Adrenal gland (tissue), 12 donors: ENCODE measurements around the gene CERCAM. TPM values are rescaled to one million over a fixed set of nuclear protein-coding genes. Genes with fewer than 3 reads are reported as not detected.

Experiments
- DNase-seq, 7 donors: peaks; one replicate each; pipeline ENCODE4 v3.0.0-alpha.2; 2019 to 2020
- H3K27ac ChIP-seq, 5 donors: fragments of 200-600 bp; sonication (generic) in 4 of 5; 1 replicate in 3 of 5; 2 replicates in 2 of 5; pipeline versions ENCODE4 v1.5.1 to v1.8.0; 2016 to 2020; ENCODE audit warnings: mild to moderate bottlenecking in 1 of 5
- H3K27me3 ChIP-seq: fragments of 200-600 bp; 2 replicates; pipeline ENCODE4 v1.8.0; 2021
- H3K36me3 ChIP-seq, 2 donors: fragments of 200-600 bp; replicated peaks in 1 of 2; 1 replicate in 1 of 2; 2 replicates in 1 of 2; pipeline versions ENCODE4 v1.5.1 to v1.8.0; 2018 to 2022
- H3K4me1 ChIP-seq, 2 donors: fragments of 200-600 bp; replicated peaks in 1 of 2; 1 replicate in 1 of 2; 2 replicates in 1 of 2; pipeline versions ENCODE4 v1.5.1 to v1.8.0; 2018 to 2021
- H3K4me3 ChIP-seq, 4 donors: fragments of 200-600 bp; sonication (generic) in 3 of 4; one replicate each; pipeline ENCODE4 v1.5.1; 2016 to 2018
- H3K9me3 ChIP-seq, 3 donors: fragments of 200-600 bp; sonication (generic) in 1 of 3; replicated peaks in 1 of 3; 1 replicate in 2 of 3; 2 replicates in 1 of 3; pipeline versions ENCODE4 v1.5.1 to v1.8.0; 2016 to 2021
- POLR2A ChIP-seq, 2 donors: fragments of 450-650 bp; IDR thresholded peaks; one replicate each; pipeline ENCODE4 v1.6.1; 2017; ENCODE audit warnings: antibody characterized with exemption in 2 of 2, mild to moderate bottlenecking in 2 of 2, moderate library complexity in 1 of 2
- WGBS, 4 donors: extraction: QIAGEN DNeasy Blood & Tissue Kit in 2 of 4; methylation state at CpG; one replicate each; pipeline versions ENCODE4 v1.1.5 to v1.1.7; 2013 to 2017; 5-methylcytosine and 5-hydroxymethylcytosine counted together
- intact Hi-C, 2 donors: fragments of 100-400 bp; cut with DNase I; formaldehyde crosslinking; loops; one replicate each; pipeline versions ENCODE4 v1.14.1 to v1.15.0; 2022 to 2023
- polyA plus RNA-seq, 3 donors: library from polyadenylated mRNA; stranded (reverse); fragments of 200-250 nt in 2 of 3; fragments of 350-450 nt in 1 of 3; fragmentation: Illumina TruSeq in 1 of 3; extraction: RNeasy Lipid Tissue Mini Kit (QIAGEN cat#74804) in 1 of 3; gene quantifications; one replicate each; pipeline ENCODE4 v1.2.3, GENCODE V29; 2013 to 2014
- total RNA-seq, 9 donors: library from RNA; depleted of rRNA in 4 of 9; stranded (reverse); fragments of >200 nt in 4 of 9; fragments of 120-200 nt in 1 of 9; fragmentation: NEBNext Ultra II Directional in 1 of 9; extraction: Animal tissue kit (Norgen Biotek cat#: 25700) in 1 of 9; gene quantifications; one replicate each; pipeline versions ENCODE4 v1.1.0 to v1.2.4, GENCODE V29; 2013 to 2023
- TF ChIP-seq, protein P1 (sequence below), 6 experiments: fragments of 450-650 bp in 4 of 6; fragments of 200-600 bp in 2 of 6; sonication (generic) in 1 of 6; IDR thresholded peaks; 1 replicate in 5 of 6; 2 replicates in 1 of 6; pipeline versions ENCODE4 v1.5.1 to v1.8.0; 2016 to 2021; ENCODE audit warnings: antibody characterized with exemption in 6 of 6, mild to moderate bottlenecking in 2 of 6, moderate library complexity in 1 of 6
- donor health status: healthy with polysubstance abuse.
- donor health status: Bipolar disorder and iron deficiency.
- donor health status: DM: yes; HTN: yes; CAD: no.
- donor health status: DM: no; HTN: no; CAD: no.
- donor health status: DM: no; HTN: no; CAD: no.
- donor health status: DM: yes; HTN: yes; CAD: no.

CERCAM gene
- total and polyA plus RNA-seq, 12 donors, result 5.1 to 43.5 (median 16.7) TPM

DNA sequence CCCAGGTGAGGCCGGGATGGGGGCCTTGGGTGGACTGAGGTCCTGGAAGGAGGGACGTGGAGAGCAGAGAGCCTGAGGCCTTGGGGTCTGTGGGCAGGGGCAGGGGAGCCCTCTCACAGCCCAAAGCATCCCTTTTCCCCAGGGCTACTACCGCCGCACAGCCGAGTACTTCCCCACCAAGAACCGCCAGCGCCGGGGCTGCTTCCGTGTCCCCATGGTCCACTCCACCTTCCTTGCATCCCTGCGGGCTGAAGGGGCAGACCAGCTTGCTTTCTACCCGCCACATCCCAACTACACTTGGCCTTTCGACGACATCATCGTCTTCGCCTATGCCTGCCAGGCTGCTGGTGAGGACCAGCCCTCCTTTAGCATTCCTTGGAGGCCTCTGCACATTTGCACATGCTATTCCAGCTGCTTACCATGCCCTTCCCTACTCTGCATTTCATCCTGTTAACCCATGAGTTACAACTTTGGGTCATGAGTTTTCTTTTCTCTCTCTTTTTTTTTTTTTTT lies 3.7 kb downstream of the CERCAM start:
- no peak for DNase-seq
- intact Hi-C loops, result no loop called here

DNA sequence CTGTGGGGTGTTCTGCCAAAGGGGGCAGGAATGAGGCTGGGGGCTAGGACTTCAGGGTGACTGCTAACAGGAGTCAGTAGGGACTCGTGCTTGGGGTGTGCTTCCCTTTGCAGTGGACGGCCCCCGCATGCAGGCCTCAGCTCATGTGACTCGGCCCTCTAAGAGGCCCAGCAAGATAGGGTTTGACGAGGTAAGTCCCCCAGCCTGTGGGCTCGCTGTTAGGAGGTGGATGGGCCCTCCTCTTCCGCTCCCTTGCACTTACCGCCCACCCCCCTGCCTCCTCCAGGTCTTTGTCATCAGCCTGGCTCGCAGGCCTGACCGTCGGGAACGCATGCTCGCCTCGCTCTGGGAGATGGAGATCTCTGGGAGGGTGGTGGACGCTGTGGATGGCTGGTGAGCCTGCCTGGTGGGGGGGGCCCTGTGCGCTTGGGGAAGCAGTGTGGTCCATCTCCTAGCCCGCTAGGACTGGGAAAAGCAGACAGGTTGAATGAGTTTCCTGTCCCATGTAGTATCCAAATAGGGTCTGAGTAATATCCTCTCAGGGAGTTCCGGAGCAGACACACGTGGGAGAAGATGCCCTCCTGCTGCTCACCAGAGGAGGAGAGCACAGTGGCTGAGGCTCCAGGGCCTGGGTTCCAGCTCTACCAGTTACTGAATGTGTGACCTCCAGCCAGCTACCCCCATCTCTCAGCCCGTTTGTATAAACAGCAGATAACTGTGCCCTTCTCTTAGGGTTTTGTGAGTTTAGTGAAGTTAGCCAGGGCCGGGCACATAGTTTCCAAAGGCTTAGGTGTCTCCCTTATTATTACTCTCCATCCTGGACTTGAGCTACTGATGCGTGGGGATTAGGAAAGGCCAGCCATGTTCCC lies 8.2 kb downstream of the CERCAM start:
- no peak overlapping the region for H3K4me3 ChIP-seq
- intact Hi-C loops, result no loop called here
- no peak for DNase-seq
- no peaks in the 10 kb centered on the region for H3K27me3 ChIP-seq
- WGBS, 4 donors, result 84 to 91% (median 86%) methylated on average over 11 to 22 of the region's 22 CpGs
- H3K9me3 ChIP-seq, result no peaks in the 10 kb centered on the region
- TF ChIP-seq POLR2A (IDR thresholded peaks at IDR 0.05), result no peak
- TF ChIP-seq, protein P1, sequence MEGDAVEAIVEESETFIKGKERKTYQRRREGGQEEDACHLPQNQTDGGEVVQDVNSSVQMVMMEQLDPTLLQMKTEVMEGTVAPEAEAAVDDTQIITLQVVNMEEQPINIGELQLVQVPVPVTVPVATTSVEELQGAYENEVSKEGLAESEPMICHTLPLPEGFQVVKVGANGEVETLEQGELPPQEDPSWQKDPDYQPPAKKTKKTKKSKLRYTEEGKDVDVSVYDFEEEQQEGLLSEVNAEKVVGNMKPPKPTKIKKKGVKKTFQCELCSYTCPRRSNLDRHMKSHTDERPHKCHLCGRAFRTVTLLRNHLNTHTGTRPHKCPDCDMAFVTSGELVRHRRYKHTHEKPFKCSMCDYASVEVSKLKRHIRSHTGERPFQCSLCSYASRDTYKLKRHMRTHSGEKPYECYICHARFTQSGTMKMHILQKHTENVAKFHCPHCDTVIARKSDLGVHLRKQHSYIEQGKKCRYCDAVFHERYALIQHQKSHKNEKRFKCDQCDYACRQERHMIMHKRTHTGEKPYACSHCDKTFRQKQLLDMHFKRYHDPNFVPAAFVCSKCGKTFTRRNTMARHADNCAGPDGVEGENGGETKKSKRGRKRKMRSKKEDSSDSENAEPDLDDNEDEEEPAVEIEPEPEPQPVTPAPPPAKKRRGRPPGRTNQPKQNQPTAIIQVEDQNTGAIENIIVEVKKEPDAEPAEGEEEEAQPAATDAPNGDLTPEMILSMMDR (IDR thresholded peaks at IDR 0.05), result no peak
- H3K4me1 ChIP-seq, result no peaks in the 10 kb centered on the region
- H3K36me3 ChIP-seq, result no peaks in the 10 kb centered on the region
- no peak overlapping the region for H3K27ac ChIP-seq

More for the DNA sequence above, 3.7 kb downstream of the CERCAM start:
- TF ChIP-seq, protein P1 (IDR thresholded peaks at IDR 0.05), result no peak
- no peak for TF ChIP-seq POLR2A (IDR thresholded peaks at IDR 0.05)
- H3K27me3 ChIP-seq, result no peaks in the 10 kb centered on the region
- WGBS, 4 donors, result 96 to 98% (median 96%) methylated on average over 15 of the region's 15 CpGs
- no peaks in the 10 kb centered on the region for H3K36me3 ChIP-seq
- no peak overlapping the region for H3K27ac ChIP-seq
- peaks cover 0 to 8% of the 10 kb centered on the region in 2 donors for H3K4me1 ChIP-seq
- H3K4me3 ChIP-seq, result no peak overlapping the region
- no peaks in the 10 kb centered on the region for H3K9me3 ChIP-seq

DNA sequence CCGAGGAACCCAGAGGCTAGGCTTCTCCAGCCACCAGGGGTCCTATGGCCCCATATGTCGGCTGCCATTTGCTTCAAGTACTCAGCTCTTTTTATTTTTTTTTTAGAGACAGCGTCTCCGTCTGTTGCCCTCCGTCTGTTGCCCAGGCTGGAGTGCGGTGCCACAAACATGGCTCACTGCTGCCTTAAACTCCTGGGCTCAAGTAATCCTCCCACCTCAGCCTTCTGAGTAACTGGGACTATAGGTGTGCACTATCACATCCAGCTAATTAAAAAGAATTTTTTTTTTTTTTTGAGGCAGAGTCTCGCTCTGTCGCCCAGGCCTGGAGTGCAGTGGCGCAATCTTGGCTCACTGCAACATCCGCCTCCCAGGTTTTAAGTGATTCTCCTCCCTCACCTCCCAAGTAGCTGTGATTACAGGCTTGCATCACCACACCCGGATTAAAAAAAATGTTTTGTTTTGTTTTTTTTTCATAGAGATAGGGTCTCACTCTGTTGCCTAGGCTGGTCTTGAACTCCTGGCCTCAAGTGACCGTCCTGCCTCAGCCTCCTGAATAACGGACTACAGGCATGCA lies 8.9 kb downstream of the CERCAM start:
- no peak for DNase-seq
- H3K4me1 ChIP-seq, result no peaks in the 10 kb centered on the region
- 85 to 93% (median 91%) methylated on average over 13 of the region's 13 CpGs for WGBS, 4 donors
- TF ChIP-seq, protein P1 (IDR thresholded peaks at IDR 0.05), result no peak
- TF ChIP-seq POLR2A (IDR thresholded peaks at IDR 0.05), result no peak
- no peaks in the 10 kb centered on the region for H3K36me3 ChIP-seq
- no peaks in the 10 kb centered on the region for H3K9me3 ChIP-seq
- no peak overlapping the region for H3K4me3 ChIP-seq
- intact Hi-C loops, result no loop called here
- H3K27ac ChIP-seq, result no peak overlapping the region
- no peaks in the 10 kb centered on the region for H3K27me3 ChIP-seq

DNA sequence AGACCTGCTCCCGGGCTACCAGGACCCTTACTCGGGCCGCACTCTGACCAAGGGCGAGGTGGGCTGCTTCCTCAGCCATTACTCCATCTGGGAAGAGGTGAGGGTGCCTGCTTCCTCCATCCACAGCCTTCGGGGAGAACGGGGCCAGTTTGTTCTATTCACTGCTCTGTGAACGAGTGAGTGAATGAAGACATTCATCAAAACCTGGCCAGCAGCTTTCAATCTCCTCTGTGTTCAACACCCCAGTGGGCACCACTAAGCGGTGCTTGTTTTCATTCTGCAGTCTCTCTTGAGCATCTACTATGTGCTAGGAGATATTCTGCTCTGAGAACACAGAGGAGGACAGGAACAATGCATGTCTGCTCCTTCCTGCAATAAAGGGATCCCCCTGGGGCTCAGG lies 10.6 kb downstream of the CERCAM start:
- TF ChIP-seq, protein P1 (IDR thresholded peaks at IDR 0.05), result no peak
- TF ChIP-seq POLR2A (IDR thresholded peaks at IDR 0.05), result no peak
- Histone ChIP-seq H3K4me3 (no peak overlapping the region), H3K9me3 (no peaks in the 10 kb centered on the region), H3K27me3 (no peaks in the 10 kb centered on the region), H3K27ac (no peak overlapping the region), H3K4me1 (no peaks in the 10 kb centered on the region), H3K36me3 (no peaks in the 10 kb centered on the region)
- no peak for DNase-seq
- intact Hi-C loops, result no loop called here
- WGBS, 4 donors, result 81 to 88% (median 85%) methylated on average over 4 to 8 of the region's 8 CpGs
